WI38 (cell line): Measurements from ENCODE around the gene GYG2.

Experiments
- H3K4me3 ChIP-seq: 2 replicates; pipeline ENCODE4 v1.5.1; 2011; ENCODE audit warnings: low read depth, mild to moderate bottlenecking, control low read depth, low read length
- TF ChIP-seq, protein P1 (sequence below): IDR thresholded peaks from 2 replicates; pipeline ENCODE4 v1.5.1; 2012; ENCODE audit warnings: low read depth, mild to moderate bottlenecking, control low read depth, low read length

The GYG2 gene

DNA sequence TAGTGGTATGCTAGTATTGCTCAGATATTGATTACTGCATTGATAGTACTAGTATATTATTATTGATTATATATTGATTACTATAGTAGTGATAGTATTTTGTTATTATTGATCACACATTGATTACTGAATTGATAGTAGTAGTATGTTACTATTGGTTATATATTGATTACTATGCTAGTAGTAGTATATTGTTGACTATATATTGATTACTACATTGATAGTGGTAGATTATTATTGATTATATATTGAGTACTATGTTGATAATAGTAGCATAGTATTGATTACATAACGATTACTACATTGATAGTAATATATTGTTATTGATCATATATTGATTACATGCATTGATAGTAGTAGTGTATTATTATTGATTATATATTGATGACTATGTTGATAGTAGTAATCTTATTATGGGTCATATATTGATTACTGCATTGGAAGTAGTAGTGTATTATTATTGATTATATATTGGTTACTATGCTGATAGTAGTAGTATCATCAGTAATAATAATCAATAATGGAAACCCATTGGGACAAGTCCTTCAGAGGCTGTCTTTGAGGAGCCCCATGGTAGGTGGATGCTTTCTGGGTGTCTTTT, 30.6 kb downstream of the GYG2 start:
- TF ChIP-seq, protein P1, sequence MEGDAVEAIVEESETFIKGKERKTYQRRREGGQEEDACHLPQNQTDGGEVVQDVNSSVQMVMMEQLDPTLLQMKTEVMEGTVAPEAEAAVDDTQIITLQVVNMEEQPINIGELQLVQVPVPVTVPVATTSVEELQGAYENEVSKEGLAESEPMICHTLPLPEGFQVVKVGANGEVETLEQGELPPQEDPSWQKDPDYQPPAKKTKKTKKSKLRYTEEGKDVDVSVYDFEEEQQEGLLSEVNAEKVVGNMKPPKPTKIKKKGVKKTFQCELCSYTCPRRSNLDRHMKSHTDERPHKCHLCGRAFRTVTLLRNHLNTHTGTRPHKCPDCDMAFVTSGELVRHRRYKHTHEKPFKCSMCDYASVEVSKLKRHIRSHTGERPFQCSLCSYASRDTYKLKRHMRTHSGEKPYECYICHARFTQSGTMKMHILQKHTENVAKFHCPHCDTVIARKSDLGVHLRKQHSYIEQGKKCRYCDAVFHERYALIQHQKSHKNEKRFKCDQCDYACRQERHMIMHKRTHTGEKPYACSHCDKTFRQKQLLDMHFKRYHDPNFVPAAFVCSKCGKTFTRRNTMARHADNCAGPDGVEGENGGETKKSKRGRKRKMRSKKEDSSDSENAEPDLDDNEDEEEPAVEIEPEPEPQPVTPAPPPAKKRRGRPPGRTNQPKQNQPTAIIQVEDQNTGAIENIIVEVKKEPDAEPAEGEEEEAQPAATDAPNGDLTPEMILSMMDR, result no peak
- no peak overlapping the region for H3K4me3 ChIP-seq

GRCh38 chrX:2862404-2862803, 33.7 kb downstream of the GYG2 start:
- TF ChIP-seq, protein P1, result no peak
- H3K4me3 ChIP-seq, result no peak overlapping the region

GRCh38 chrX:2863646-2864045, 34.9 kb downstream of the GYG2 start:
- no peak overlapping the region for H3K4me3 ChIP-seq
- TF ChIP-seq, protein P1, result no peak

- TF ChIP-seq, protein P1, result no peak
- no peak overlapping the region for H3K4me3 ChIP-seq
Observed at GRCh38 chrX:2867206-2867605, 38.5 kb downstream of the GYG2 start.

DNA sequence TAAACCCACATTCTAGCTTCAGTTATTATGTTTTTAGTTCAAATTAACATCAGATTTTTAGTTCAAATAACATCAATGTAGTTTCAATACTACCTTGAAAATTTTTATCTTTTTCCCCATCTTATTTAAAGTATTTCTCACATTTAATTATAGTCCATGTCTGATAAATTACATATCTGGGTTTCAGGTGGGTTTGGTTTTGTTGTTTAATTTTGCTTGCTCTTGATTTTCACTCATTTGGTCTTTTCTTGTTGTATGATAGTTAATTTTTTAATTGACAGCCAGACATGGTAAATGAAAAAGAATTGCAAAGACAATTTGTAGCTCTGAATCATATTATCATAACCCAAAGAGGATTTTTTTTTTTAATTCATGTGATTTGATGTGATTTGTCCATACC, 41.9 kb downstream of the GYG2 start:
- TF ChIP-seq, protein P1, result no peak
- H3K4me3 ChIP-seq, result no peak overlapping the region

GRCh38 chrX:2871831-2872230, 43.1 kb downstream of the GYG2 start:
- H3K4me3 ChIP-seq, result no peak overlapping the region
- TF ChIP-seq, protein P1, result no peak

DNA sequence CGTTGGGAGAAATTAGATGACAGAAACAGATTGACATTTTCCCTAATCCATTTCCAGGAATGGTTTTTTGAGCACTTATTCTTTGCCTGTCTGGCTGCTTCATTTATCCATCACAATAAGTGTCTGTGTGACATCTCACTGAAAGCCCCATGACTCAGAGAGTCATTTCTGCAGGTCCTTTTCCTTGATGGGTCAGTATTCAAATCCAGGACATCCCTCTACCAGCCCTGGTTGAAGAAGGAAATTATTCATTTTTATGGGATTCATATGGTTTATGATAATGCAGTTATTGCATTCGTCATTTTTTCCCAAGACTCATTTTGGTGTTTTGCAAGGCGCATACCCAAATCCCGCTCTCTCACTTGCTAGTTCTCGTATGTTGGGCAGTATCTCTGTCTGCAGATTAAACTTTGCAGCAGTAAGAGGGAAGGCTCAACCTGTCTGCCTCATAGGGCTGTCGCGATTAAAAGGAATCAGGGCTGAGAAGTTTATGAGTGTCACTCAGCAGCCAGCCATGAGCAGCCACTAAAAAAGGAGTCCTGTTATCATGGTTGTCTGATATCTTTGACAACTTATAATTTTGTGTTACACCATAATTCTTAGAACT, 44.0 kb downstream of the GYG2 start:
- no peak overlapping the region for H3K4me3 ChIP-seq
- TF ChIP-seq, protein P1, result no peak
